Measurements from ENCODE around the gene PRKCH.

The PRKCH gene

GRCh38 chr14:61516118-61516743 is 194.9 kb downstream of the PRKCH start:
- DNase-seq (ENCODE audit: low read depth) = no peak
- no peak overlapping the region for H3K4me3 ChIP-seq (ENCODE audit: low read depth, low read length)
- no peak for TF ChIP-seq CTCF (IDR thresholded peaks at IDR 0.05; ENCODE audit: low read depth, low read length)

GRCh38 chr14:61516964-61517653 is 195.7 kb downstream of the PRKCH start:
- DNase-seq (ENCODE audit: low read depth) = no peak
- no peak overlapping the region for H3K4me3 ChIP-seq (ENCODE audit: low read depth, low read length)
- TF ChIP-seq MAX (IDR thresholded peaks at IDR 0.05; ENCODE audit: low read depth, low read length) (no peak), MYC (IDR thresholded peaks at IDR 0.05; ENCODE audit: low read depth, low read length) (no peak), POLR2A (IDR thresholded peaks at IDR 0.05; ENCODE audit: extremely low read depth, insufficient read length) (no peak), CTCF (IDR thresholded peaks at IDR 0.05; ENCODE audit: low read depth, low read length) (no peak)

GRCh38 chr14:61517911-61518384 is 196.6 kb downstream of the PRKCH start:
- TF ChIP-seq POLR2A (IDR thresholded peaks at IDR 0.05; ENCODE audit: extremely low read depth, insufficient read length) = no peak
- no peak for TF ChIP-seq MYC (IDR thresholded peaks at IDR 0.05; ENCODE audit: low read depth, low read length)
- TF ChIP-seq CTCF (IDR thresholded peaks at IDR 0.05; ENCODE audit: low read depth, low read length) = no peak
- TF ChIP-seq MAX (IDR thresholded peaks at IDR 0.05; ENCODE audit: low read depth, low read length) = no peak
- H3K4me3 ChIP-seq (ENCODE audit: low read depth, low read length) = no peak overlapping the region
- DNase-seq (ENCODE audit: low read depth) = no peak

GRCh38 chr14:61518403-61518802 is 197.0 kb downstream of the PRKCH start:
- TF ChIP-seq CTCF (IDR thresholded peaks at IDR 0.05; ENCODE audit: low read depth, low read length) (no peak), MAX (IDR thresholded peaks at IDR 0.05; ENCODE audit: low read depth, low read length) (no peak), MYC (IDR thresholded peaks at IDR 0.05; ENCODE audit: low read depth, low read length) (no peak), POLR2A (IDR thresholded peaks at IDR 0.05; ENCODE audit: extremely low read depth, insufficient read length) (no peak)
- no peak for DNase-seq (ENCODE audit: low read depth)
- H3K4me3 ChIP-seq (ENCODE audit: low read depth, low read length) = no peak overlapping the region

- no peak for TF ChIP-seq POLR2A (IDR thresholded peaks at IDR 0.05; ENCODE audit: extremely low read depth, insufficient read length)
- H3K4me3 ChIP-seq (ENCODE audit: low read depth, low read length) = no peak overlapping the region
- DNase-seq (ENCODE audit: low read depth) = no peak
These were observed 197.7 kb downstream of the PRKCH start for GRCh38 chr14:61519106-61519505.

- TF ChIP-seq POLR2A (IDR thresholded peaks at IDR 0.05; ENCODE audit: extremely low read depth, insufficient read length) = no peak
- TF ChIP-seq MYC (IDR thresholded peaks at IDR 0.05; ENCODE audit: low read depth, low read length) = no peak
- DNase-seq (ENCODE audit: low read depth) = no peak
- no peak overlapping the region for H3K4me3 ChIP-seq (ENCODE audit: low read depth, low read length)
These were observed 198.4 kb downstream of the PRKCH start for GRCh38 chr14:61519735-61520134.

GRCh38 chr14:61520576-61520975 is 199.2 kb downstream of the PRKCH start:
- no peak overlapping the region for H3K4me3 ChIP-seq (ENCODE audit: low read depth, low read length)
- no peak for DNase-seq (ENCODE audit: low read depth)
- TF ChIP-seq MAX (IDR thresholded peaks at IDR 0.05; ENCODE audit: low read depth, low read length) (no peak), CTCF (IDR thresholded peaks at IDR 0.05; ENCODE audit: low read depth, low read length) (no peak), POLR2A (IDR thresholded peaks at IDR 0.05; ENCODE audit: extremely low read depth, insufficient read length) (no peak), MYC (IDR thresholded peaks at IDR 0.05; ENCODE audit: low read depth, low read length) (no peak)

Measured in NB4 (cell line).